Left ventricle myocardium superior (tissue), 1 donor: ENCODE measurements around the gene RMND5A. TPM values are rescaled to one million over a fixed set of nuclear protein-coding genes. Genes with fewer than 3 reads are reported as not detected.
A peak's percentile ranks its signal among the peaks of the same experiment; 100 is the strongest.
"Not testable (repeated sequence)": the region's sequence is repeated elsewhere in the genome, so short reads cannot be mapped to it uniquely, and the experiment has no call there.

ENCODE experiments used
- ATAC-seq: fragments of 200-7000 bp; cut with Tn5 transposase; one replicate; pipeline ENCODE4 v1.9.1; 2020; ENCODE audit warnings: mild to moderate bottlenecking, moderate library complexity
- DNase-seq: peaks from one replicate; pipeline ENCODE4 v3.0.0-alpha.2; 2020
- intact Hi-C: fragments of 100-400 bp; cut with micrococcal nuclease; formaldehyde crosslinking; loops from one replicate; pipeline ENCODE4 v1.11.0; 2022
- total RNA-seq: library from RNA; stranded (reverse); fragmentation: NEBNext Ultra II Directional; extraction: Animal tissue kit (Norgen Biotek cat#: 25700); gene quantifications from one replicate; pipeline ENCODE4 v1.2.1, GENCODE V29; 2021
- donor health status: DM: no; HTN: yes; CAD: no; lungs with severe emphysema.

RMND5A gene
- total RNA-seq, 1 donor from 2014 or later = 114 TPM

GRCh38 chr2:86706220-86706619 is 13.9 kb upstream of the RMND5A start:
- intact Hi-C loops = no loop called here
- ATAC-seq (peak; percentile 44), DNase-seq (no peak)

GRCh38 chr2:86706935-86707334 is 13.2 kb upstream of the RMND5A start:
- no peak for ATAC-seq
- intact Hi-C loops = no loop called here
- DNase-seq = no peak

GRCh38 chr2:86708126-86708525 is 12.0 kb upstream of the RMND5A start:
- ATAC-seq = not testable (repeated sequence)

DNA sequence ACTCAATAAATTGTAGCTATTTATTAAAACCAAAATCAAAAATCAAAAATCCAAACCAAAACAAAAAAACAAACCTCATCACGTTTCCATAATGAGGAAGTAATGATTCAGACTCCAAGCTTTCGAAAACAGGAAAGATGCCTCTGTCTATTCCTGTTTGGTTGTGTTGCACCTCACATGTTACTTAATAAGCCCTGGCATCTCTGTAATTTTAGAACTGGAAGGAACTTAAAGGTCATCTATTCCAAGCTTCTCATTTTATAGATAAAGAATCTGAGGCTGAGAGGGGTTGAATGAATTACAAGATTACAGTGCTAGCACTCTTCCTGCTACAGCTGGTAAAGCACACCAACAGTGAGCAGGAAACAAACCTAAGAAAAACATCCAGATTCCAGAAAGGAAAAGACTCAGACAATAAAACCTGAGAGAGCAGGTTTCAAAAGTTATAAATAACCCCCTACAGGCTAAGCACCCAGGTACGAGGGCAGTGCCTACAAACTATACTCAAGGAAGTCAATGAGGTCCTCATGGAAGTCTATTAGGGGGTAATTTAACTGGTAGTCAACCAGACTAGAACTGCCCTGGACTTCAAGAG is 5.4 kb upstream of the RMND5A start:
- intact Hi-C loops, DNase-seq: not testable (repeated sequence)
- peak; percentile 56 for ATAC-seq

More at GRCh38 chr2:86708126-86708525, 12.0 kb upstream of the RMND5A start:
- DNase-seq, intact Hi-C loops: not testable (repeated sequence)

DNA sequence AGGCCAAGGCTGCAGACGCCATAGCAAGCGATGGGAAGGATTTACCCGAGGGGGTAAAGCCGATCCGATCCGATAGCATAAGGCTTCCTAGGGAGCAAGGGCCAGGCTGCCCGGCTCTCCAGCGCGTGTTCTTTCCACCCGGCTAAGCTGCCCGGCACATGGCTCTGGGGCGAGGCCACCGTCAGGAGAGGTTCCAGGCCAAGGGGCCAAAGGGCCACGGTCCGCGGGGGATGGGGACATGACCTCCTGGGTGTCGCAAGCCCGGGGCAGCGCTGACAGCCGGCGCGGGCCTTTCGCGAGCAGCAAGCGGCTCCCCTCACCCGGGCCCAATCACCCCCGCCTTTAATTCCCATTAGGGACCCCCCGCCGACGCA is 841 bp upstream of the RMND5A start:
- DNase-seq, intact Hi-C loops: not testable (repeated sequence)

DNA sequence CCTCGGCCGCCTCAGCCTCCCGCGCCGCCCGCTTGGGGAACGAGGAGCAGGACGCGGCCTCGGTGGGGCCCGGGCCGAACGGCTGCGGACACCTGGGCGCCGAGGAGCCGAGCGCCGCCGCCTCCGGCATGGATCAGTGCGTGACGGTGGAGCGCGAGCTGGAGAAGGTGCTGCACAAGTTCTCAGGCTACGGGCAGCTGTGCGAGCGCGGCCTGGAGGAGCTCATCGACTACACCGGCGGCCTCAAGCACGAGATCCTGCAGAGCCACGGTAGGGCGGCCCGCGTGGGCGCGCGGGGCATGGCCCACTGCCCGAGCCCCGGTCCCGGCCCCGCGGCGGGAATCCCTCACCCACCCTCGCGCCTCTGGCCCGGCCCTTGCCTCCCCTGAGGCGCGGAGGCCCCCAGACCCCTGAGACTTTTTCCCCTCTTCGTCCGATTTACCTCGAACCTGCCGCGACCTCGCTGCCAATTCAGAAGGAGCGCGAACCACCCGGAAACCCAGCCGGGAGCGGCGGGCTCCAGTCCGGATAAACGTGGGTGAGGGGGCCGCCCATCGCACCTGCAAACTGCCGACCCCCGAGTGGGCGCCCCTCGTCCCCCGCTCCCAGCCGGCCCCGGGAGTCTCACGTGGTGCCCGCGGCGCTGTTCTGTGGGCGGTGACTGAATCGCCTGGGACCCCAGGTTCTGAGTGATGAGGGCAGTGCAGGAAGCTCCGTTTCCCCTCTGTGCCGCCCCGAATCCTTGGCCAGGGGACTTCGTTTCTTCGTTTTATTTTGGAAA is 639 bp downstream of the RMND5A start:
- ATAC-seq (peak; percentile 1), DNase-seq (peak; percentile 66)
- intact Hi-C loops = not testable (repeated sequence)

More for the DNA sequence above, 841 bp upstream of the RMND5A start:
- ATAC-seq = peak; percentile 58

DNA sequence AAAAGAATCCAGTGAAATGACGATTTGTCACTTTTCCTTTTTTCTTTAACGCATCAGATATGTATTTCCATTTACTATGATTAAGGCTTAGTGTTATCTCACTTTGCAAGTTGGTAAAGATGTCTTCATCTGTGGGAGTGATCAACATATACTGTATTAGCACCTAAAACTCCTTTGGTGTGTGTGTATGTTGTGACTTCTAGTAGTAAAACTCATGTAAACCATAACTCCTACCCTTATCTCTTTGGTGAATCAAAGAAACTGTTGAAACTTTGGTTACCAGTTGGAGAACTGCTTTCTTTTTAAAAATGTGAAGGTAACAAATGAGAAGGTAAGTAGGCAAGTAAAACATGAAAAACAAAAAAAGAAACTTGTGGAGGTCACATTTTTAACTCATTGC is 5.6 kb downstream of the RMND5A start:
- ATAC-seq, intact Hi-C loops, DNase-seq: not testable (repeated sequence)

DNA sequence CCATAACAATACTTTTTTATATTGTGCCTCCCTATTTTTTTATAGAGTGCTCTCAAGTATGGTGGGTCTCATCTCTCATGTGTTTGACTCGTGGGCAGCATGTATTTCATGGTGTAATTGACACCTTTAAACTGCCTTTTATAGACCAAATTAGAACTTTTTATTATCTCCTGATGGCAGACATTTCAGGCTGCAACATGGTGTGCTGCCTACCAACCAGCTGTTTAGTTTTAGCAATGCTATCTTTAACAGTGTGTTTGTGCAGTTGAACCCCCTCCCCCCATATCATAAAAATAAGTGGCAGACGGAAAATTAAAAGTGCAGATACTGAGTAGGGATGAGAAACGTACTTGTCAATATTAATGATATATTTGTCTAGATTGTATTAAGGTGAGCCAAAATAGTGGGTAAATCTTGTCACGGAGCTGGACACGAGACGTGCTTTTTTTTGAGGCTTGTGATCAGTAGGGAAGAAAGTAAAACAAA is 12.0 kb downstream of the RMND5A start:
- DNase-seq, intact Hi-C loops, ATAC-seq: not testable (repeated sequence)

DNA sequence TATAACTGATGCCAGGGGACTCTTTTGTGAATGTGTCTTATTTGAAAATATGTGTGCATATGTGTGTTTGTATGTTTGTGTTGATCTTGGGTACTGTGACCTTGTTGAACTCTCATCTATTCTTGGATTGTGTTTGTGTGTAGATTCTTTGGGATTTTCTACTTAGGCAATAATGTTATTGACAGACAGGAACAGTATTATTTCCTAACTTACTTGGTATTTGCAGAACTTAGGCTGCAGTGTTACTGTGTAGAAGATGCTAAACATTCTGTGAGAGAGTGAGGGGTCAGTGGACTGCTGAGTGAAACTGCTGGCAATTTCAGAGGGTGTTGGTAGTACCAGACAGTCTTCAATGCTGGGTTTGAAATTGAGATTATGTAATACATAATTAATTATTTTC is 12.7 kb downstream of the RMND5A start:
- DNase-seq = not testable (repeated sequence)

DNA sequence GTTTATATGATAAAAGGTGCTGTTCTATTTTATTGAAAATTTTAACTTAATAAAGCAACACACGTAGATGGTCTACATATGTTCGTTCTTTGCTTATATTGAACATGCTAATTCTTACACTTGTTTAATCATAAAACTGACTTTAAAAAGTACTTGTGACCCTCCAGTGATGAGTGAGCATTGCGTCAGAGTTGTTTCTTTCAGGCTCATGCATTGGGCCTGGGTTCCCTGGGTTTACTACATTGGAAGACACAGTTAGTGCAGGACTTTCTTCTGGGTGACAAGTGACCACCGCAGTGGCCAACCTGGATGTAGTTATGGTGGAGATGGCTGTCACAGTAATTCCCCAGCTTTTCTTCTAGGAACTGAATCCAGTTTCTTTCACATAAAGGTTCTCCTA is 13.4 kb downstream of the RMND5A start:
- DNase-seq, intact Hi-C loops, ATAC-seq: not testable (repeated sequence)

More for the DNA sequence above, 12.7 kb downstream of the RMND5A start:
- intact Hi-C loops, ATAC-seq: not testable (repeated sequence)

DNA sequence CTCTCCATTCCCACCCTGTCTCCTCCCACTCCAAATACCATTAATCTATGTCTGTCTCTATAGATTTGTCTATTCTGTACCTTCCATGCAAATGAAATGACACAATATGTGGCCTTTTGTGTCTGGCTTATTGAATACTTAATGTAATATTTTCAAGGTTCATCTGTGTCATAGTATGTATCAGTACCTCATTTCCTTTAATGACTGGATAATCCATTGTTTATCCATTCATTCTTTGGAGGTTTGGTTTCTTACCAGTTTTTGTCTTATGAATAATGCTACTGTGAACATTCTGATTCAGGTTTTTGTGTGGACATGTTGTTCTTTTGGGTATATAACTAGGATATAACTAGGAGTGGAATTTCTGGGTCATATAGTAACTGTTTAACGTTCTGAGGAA is 14.8 kb downstream of the RMND5A start:
- intact Hi-C loops, ATAC-seq, DNase-seq: not testable (repeated sequence)

- ATAC-seq, intact Hi-C loops, DNase-seq: not testable (repeated sequence)
These were observed 19.4 kb downstream of the RMND5A start for GRCh38 chr2:86739485-86739884.

- DNase-seq, intact Hi-C loops: not testable (repeated sequence)
- peak; percentile 33 for ATAC-seq
These were observed 19.8 kb downstream of the RMND5A start for GRCh38 chr2:86739889-86740288.

DNA sequence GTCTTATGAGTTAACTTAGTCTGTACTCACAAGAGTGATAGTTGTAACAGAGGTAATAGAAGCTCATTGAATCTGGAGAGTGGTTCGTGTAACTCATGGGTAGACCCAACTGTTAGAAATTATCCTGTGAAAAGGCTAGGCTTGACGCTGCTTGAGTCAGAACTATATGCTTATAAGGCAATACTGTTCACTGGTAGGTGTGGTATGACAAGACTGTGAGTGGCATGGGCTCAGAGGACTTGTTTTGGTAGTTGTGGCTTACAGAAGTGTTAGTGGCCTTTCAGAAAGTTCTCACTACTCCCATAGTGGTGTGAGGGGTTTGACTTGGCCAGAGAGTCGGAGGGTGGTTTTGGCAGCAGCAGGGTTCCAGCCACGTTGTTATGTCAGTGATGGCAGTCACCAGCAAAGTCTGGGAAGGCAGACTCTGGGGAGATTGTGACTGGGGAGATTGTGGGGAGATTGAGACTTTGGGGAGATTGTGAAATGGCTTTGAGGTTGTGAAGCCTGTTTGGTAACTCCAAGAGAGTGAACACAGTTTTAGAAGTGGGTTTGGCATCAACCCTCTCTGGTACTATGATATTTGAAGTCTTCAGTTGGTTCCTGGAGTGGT is 21.9 kb downstream of the RMND5A start:
- ATAC-seq, intact Hi-C loops: not testable (repeated sequence)

GRCh38 chr2:86744152-86744551 is 24.1 kb downstream of the RMND5A start:
- intact Hi-C loops = no loop called here
- no peak for DNase-seq

More for the DNA sequence above, 21.9 kb downstream of the RMND5A start:
- not testable (repeated sequence) for DNase-seq

DNA sequence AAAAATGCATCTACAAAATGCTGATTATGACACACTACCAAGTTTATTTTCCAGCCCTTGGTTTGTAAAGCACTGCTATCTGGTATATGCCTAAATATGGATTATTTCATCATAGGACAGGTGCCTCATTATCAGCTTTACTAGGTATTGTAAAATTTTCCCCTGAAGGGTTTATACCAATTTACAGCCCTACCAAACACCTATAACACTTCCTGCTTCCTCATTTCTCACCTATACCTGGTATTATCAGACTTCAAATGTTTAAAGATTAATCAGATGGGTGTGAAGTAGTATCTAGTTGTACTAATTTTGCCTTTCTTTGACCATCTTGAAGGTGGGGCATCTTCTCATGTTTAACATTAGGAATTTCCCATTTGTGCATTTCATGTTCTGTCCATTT is 26.8 kb downstream of the RMND5A start:
- DNase-seq (no peak), ATAC-seq (no peak)
- intact Hi-C loops = no loop called here

More at GRCh38 chr2:86744152-86744551, 24.1 kb downstream of the RMND5A start:
- ATAC-seq = peak; percentile 9

GRCh38 chr2:86747711-86748639 is 27.9 kb downstream of the RMND5A start:
- DNase-seq = no peak
- intact Hi-C loops = no loop called here
- peak; percentile 71 for ATAC-seq

GRCh38 chr2:86750240-86750839 is 30.2 kb downstream of the RMND5A start:
- DNase-seq (no peak), ATAC-seq (no peak)
- intact Hi-C loops = no loop called here
